HG03460 (cell line): ENCODE measurements around the gene DCTN3.

Experiments
- ATAC-seq: cut with Tn5 transposase; IDR thresholded peaks from one replicate; pipeline ENCODE4 v1.9.1; 2021; ENCODE audit not compliant: unreplicated experiment

Gene DCTN3

DNA sequence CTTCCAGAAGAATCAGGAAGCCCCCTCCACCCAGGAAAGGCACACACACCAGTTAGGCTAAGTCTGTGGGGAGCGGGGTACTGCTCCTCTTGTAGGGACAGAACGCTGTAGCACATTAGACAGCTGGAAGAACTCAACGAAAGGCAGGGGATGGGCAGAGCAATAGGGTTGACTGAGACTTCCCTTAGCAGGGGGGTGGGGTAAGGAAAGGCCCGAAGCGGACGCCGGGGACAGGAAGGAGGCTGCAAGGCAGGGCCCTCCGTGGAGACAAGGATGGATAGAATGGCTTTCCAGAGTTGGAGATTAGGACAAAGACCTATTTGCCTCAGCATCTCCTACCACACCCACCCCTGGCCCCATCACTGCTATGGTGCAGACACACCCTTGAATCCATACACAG, 45.1 kb downstream of the DCTN3 start:
- ATAC-seq: no peak

DNA sequence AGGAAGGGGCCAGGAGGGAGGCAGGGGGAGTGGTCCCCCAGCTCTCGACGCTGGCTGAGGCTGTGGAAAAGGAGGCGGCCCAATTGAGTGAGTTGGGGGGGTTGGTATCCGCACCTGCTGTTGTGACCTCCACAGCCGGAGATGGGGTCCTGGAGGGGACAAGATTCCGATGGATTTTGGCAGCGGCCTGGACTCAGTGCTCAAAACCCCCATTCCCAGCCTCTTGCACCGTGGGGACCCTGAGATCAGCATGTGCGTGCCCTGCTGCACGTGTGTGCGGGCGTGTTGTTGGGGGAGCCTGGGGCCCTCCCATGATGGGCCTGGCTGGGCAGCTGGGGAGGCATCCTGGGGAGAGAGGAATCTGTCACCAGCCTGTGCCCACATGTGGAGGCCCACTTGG, 45.7 kb downstream of the DCTN3 start:
- no peak for ATAC-seq

GRCh38 chr9:34573599-34574325, 46.5 kb downstream of the DCTN3 start:
- no peak for ATAC-seq

DNA sequence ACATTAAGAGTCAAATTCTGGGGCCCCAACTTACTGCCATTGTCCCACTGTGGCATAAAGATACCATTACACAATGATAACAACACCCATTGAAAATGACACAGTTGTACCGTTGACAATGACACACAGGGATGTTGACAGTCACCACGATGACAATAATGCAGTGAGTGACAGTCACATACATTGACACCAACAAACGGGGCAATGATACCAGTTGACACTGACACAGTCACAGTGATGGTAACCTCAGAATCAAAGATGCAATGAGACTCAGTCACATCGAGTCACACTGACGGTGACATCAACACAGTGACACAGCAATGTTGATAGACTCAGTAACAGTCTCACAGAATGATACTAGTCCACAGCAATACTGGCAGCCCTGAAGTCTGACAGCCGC, 47.7 kb downstream of the DCTN3 start:
- ATAC-seq: no peak

GRCh38 chr9:34572092-34572491, 48.2 kb downstream of the DCTN3 start:
- no peak for ATAC-seq

DNA sequence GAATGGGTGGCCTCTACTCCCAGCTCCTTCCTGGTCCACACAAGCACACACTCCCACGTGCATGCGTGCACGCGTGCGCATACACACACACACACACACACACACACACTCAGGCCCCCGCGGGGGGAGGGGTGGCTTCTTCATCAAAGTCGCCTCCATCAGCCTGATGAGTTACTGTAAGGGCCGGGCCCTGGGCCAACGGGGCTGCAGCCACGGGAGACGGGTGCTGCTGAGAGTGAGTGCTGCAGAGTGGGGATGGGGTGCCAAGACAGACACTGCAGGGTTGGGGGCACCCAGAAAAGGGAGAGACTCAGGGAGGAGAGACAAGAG, 48.8 kb downstream of the DCTN3 start:
- no peak for ATAC-seq

DNA sequence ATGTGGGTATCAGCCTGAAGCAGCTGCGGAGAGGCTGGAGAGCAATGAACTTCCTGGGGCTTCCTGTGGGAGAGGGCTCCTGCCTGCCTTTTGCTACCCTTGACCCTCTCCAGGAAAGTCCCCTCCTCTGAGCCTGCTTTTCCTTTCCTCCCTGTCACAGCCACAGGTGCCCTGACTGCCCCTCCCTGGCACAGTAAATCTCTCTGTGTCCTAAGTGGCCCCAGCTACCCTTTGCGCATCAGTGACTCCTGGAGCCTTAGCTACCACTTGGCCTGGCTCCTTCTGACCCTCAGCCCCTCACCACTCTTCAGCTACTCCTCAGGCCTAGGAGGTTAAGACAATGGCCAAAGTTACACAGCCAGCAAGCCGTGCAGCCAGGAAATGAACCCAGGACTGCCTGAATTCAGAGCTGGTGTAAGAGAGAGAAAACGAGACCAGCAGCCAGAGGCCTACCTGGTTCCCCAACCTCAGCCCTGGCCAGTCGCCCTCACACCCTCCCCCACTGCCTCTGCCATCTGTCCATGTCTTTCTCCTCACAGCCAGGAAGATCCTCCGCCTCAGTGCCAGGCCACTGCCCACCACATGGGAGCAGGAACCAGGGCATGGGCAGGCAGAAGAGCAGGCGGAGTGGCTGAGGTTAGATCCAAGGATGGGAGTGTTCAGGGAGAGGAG, 49.4 kb downstream of the DCTN3 start:
- ATAC-seq: no peak

- ATAC-seq: no peak
Measured at GRCh38 chr9:34570376-34570775, 49.9 kb downstream of the DCTN3 start.

DNA sequence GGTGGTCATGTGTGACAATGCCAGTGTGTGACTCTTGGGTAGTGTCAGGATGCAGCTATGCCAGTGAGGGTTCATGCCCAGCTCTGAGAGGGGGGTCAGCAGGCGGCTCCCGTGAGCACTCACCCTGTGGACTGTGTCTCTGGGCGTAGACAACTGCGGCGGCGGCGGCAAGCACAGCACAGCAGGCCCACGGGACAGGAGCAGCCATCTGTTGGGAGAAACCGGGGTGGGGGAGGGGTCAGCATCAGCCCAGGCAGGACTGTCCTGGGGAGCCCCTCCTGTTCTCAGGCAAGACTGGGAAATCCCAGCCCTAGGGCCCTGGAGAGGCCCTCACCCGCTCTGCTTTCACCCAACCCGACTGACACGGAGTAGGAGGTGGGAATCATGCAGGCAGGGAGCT, 51.5 kb downstream of the DCTN3 start:
- no peak for ATAC-seq

GRCh38 chr9:34568133-34568532, 52.2 kb downstream of the DCTN3 start:
- ATAC-seq: no peak

DNA sequence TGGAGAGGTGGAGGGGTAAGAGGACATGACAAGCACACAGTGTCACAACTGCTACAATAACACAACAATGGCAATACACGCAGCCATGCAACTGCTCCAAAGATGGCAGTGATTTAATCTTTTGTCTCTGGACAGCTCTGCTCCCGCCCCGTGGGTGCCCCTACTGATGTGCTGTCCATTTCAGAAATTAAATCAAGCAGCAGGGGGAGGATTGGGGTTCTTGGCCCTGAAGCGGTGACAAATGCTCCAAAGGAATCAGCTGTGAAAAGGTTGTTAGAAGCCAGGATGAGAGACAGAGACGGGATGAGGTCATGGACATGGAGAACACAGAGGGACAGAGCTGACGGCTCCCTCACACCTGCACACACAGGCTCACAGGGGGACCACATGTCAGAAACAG, 53.3 kb downstream of the DCTN3 start:
- ATAC-seq: no peak

- ATAC-seq: no peak
Measured at GRCh38 chr9:34566322-34566721, 54.0 kb downstream of the DCTN3 start.

GRCh38 chr9:34565856-34566255, 54.4 kb downstream of the DCTN3 start:
- no peak for ATAC-seq

GRCh38 chr9:34564617-34565016, 55.7 kb downstream of the DCTN3 start:
- no peak for ATAC-seq
